NCI-H748 (cell line): ENCODE data around the gene PPEF1.
"Not testable (repeated sequence)": the region's sequence is repeated elsewhere in the genome, so short reads cannot be mapped to it uniquely, and the experiment has no call there.

Source experiments
- DNase-seq: peaks from one replicate; lab custom pipeline; 2025; ENCODE audit not compliant: unreplicated experiment; lab: John Stamatoyannopoulos, UW

Gene PPEF1

GRCh38 chrX:18792828-18793227, 85.4 kb downstream of the PPEF1 start:
- DNase-seq, result no peak

- peak; percentile 2 for DNase-seq
Measured at GRCh38 chrX:18793601-18794089, 86.2 kb downstream of the PPEF1 start.

GRCh38 chrX:18797141-18797540, 89.7 kb downstream of the PPEF1 start:
- no peak for DNase-seq

GRCh38 chrX:18799911-18800310, 92.5 kb downstream of the PPEF1 start:
- no peak for DNase-seq

GRCh38 chrX:18809641-18810040, 102.2 kb downstream of the PPEF1 start:
- no peak for DNase-seq

- DNase-seq, result no peak
Measured at GRCh38 chrX:18810416-18810815, 103.0 kb downstream of the PPEF1 start.

- no peak for DNase-seq
Measured at GRCh38 chrX:18825375-18825774, 117.9 kb downstream of the PPEF1 start.

GRCh38 chrX:18828832-18829404, 121.5 kb downstream of the PPEF1 start:
- DNase-seq, result no peak

- no peak for DNase-seq
Measured at GRCh38 chrX:18833071-18833731, 125.8 kb downstream of the PPEF1 start.

GRCh38 chrX:18847901-18848300, 140.5 kb downstream of the PPEF1 start:
- DNase-seq, result not testable (repeated sequence)

GRCh38 chrX:18855919-18856644, 148.6 kb downstream of the PPEF1 start:
- DNase-seq, result no peak

- no peak for DNase-seq
Measured at GRCh38 chrX:18856645-18856997, 149.2 kb downstream of the PPEF1 start.

- no peak for DNase-seq
Measured at GRCh38 chrX:18861511-18861910, 154.1 kb downstream of the PPEF1 start.

- DNase-seq, result no peak
Measured at GRCh38 chrX:18864390-18864920, 157.0 kb downstream of the PPEF1 start.

GRCh38 chrX:18871161-18871890, 163.9 kb downstream of the PPEF1 start:
- DNase-seq, result no peak

- no peak for DNase-seq
Measured at GRCh38 chrX:18871970-18872369, 164.5 kb downstream of the PPEF1 start.

- no peak for DNase-seq
Measured at GRCh38 chrX:18872621-18873020, 165.2 kb downstream of the PPEF1 start.

GRCh38 chrX:18873189-18873791, 165.8 kb downstream of the PPEF1 start:
- no peak for DNase-seq

GRCh38 chrX:18873836-18874235, 166.4 kb downstream of the PPEF1 start:
- DNase-seq, result no peak

- no peak for DNase-seq
Measured at GRCh38 chrX:18874560-18875255, 167.3 kb downstream of the PPEF1 start.
